Left kidney (tissue), 2 donors: ENCODE measurements around the gene TMEM179B. TPM values are rescaled to one million over a fixed set of nuclear protein-coding genes. Genes with fewer than 3 reads are reported as not detected.

Source experiments
- DNase-seq: peaks from one replicate; pipeline ENCODE4 v3.0.0-alpha.2; 2013
- polyA plus RNA-seq: library from polyadenylated mRNA; unstranded; fragments of 120-200 nt; gene quantifications from one replicate; pipeline ENCODE4 v1.2.1, GENCODE V29; 2013; ENCODE audit not compliant: insufficient read length

Gene TMEM179B
- polyA plus RNA-seq, 1 donor, result 66.4 TPM

DNA sequence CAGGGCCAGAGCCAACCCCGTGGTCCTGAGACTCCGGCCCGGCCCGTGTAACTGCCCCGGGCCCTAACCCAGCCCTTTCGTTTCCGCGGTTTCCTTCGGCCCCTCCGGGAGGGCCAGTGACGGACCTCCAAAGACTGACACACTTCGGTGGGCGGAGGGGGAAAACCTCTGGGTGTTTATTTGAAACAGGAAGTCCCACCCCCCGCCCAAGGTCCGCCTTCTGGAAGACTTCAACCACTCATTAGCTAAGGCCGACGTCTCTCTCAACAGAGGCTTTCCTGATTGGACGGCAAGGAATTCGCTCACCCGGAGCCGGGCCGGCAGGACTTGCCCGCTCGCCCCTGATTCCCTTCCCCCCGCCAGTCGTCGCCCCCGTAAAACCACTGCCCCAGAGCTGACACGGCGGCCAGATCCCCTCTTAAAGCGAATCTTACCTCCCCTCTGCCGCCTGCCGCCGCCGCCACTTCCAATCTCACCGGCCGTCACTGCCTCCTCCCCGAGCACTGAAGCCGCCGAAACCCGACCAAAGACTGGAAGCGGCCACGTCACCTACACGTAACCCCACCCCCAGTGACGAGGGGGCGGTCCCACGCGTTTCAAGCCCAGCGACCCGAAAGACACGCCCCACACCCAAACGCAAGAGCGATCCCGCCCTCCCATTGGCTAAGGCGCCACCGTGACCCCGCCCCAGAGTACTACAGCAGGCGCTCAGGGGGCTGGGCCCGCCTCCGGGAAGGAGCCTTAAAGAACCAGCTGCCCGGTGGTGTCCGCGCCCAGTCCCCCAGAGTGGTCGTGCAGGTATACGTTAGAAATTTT, 44.5 kb downstream of the TMEM179B start, which contains the start of gene STX5:
Gene STX5 (minus strand): TSS at position 532 of the 816 bp plus-strand sequence. CDS start 808 bp downstream, outside the sequence.
- peak; percentile 99 for DNase-seq

DNA sequence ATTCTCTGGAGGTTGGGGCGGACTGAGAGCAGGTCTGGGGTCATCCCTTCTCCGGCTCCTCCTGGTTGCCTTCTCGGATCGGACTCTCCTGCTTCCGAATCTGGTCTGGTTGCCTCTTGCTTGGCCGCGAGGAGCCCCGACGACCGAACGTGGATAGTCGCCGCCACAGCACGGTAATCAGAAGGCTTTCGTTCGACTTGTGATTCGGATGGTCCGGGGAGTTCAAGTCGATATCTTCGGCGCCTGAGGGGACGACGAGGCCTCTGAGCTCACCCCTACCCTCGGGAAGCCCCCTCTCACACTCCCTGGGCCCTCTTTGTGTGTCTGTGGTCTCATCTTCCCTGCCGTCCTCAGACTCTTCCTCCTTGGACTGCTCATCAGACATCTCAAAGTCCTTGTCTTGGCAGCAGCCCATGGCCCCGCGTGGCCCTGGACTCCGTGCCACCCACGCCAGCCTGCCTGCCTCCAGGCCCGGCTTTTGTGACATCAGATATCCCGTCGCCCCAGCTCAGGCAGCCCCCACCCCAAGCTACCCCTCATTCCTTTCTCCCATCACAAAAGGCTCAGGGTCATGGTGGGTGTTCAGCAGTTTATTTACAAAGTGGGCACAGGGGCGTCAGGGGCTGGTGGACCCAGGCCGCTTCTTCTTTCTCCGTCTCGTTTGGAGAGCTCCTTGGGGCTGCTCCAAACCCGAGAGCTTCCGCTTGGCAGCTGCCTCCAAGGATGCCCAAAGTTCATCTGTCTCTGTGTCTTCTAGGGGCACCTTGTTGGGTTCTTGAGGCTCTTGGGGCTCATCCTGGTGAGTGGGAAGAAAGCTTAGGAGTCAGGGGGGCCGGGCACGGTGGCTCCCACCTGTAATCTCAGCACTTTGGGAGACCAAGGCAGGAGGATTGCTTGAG, 45.4 kb downstream of the TMEM179B start, which contains the start of gene TEX54:
Gene TEX54 (minus strand): TSS at position 506 of the 899 bp plus-strand sequence.
- DNase-seq, result no peak

DNA sequence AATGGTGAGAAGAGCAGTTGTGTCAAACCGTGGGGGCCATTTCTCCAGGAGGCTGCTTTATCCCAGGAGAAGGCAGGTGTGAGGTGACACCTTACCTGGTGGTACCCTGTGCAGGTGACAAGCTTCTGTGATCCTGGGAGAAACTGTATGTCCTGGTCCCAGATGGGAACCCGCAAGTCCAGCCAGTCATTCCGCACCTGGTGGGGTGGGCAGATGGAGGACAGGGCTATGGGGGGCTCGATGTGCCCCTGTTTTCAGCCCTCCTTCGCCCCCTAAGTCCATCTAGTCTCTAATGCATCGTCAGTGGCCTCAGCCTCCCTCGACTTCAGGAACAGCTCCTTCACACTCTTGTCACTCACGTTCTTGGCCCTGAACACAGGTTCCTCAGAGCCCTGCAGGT, 48.1 kb downstream of the TMEM179B start:
- DNase-seq, result no peak

DNA sequence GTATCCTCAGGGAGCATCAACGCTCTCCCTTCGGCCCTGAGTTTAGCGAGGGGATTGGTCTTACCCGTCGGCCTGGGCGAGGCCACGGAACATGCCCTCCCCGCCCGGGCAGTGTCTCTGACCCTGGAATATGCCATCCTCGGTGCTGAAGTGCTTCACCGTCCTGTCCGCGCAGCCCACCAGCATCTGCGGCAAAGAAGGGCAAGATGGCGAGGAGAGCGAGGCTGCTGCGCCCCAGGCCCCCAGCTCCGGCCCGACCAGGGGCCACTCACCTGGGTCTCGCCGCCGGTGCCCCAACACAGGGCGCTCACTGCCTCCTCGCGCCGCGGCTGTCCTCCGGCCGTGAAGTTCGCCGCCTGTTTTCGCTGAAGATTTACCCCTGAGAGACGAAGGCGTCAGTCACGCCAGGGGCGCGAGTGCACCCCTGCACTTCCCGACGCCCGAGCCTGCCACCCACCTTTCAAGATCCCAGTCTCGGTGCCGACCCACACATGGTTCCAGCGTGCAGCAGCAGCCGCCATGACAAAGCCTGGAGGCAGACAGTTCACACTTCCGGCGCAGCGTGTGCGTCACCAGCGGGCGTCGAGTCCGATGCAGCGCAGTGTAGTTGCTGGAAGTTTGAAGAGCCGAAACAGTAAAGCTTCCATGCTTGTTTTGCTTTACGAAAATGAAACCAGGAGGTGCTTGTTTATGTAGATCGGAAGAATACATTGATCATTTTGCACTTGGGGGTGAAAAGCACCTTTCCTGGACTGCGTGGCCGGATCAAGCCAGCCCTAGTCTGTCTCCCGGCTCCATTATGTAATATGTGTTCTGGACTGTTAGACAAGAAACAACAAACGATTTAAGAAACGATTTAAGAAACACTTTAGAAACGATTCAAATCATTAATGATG, 52.1 kb downstream of the TMEM179B start, which contains the start of gene WDR74:
Gene WDR74 (minus strand): TSS at position 541 of the 896 bp plus-strand sequence. CDS start 20 bp downstream, at position 521.
- DNase-seq, result peak; percentile 94

Other genes starting within 250 kb of the TMEM179B start
- gene AHNAK, start 240.6 kb upstream of the TMEM179B start, polyA plus RNA-seq, result 199 TPM
- gene EEF1G, start 213.5 kb upstream of the TMEM179B start, polyA plus RNA-seq, result 2,043 TPM
- gene TUT1, start 195.9 kb upstream of the TMEM179B start, polyA plus RNA-seq, result 24.8 TPM
- gene MTA2, start 185.5 kb upstream of the TMEM179B start, polyA plus RNA-seq, result 108 TPM
- gene EML3, start 174.6 kb upstream of the TMEM179B start, polyA plus RNA-seq, result 36.4 TPM
- 3.5 TPM for gene ROM1, start 174.1 kb upstream of the TMEM179B start, polyA plus RNA-seq
- gene B3GAT3, start 165.4 kb upstream of the TMEM179B start, polyA plus RNA-seq, result 26.3 TPM
- gene GANAB, start 140.8 kb upstream of the TMEM179B start, polyA plus RNA-seq, result 395 TPM
- 17.8 TPM for gene INTS5, start 134.1 kb upstream of the TMEM179B start, polyA plus RNA-seq
- gene C11orf98, start 122.2 kb upstream of the TMEM179B start, polyA plus RNA-seq, result 59.0 TPM
- 5.9 TPM for gene CSKMT, start 122.1 kb upstream of the TMEM179B start, polyA plus RNA-seq
- 7.5 TPM for gene UQCC3, start 115.7 kb upstream of the TMEM179B start, polyA plus RNA-seq
- gene LBHD1, start 115.1 kb upstream of the TMEM179B start, polyA plus RNA-seq, result 9.0 TPM
- 140 TPM for gene UBXN1, start 108.3 kb upstream of the TMEM179B start, polyA plus RNA-seq
- 0.78 TPM for gene LRRN4CL, start 97.9 kb upstream of the TMEM179B start, polyA plus RNA-seq
- gene BSCL2, start 80.0 kb upstream of the TMEM179B start, polyA plus RNA-seq, result 68.3 TPM
- gene GNG3, start 79.7 kb upstream of the TMEM179B start, polyA plus RNA-seq, result 2.5 TPM
- gene HNRNPUL2, start 59.9 kb upstream of the TMEM179B start, polyA plus RNA-seq, result 101 TPM
- 43.1 TPM for gene TTC9C, start 58.9 kb upstream of the TMEM179B start, polyA plus RNA-seq
- gene ZBTB3, start 33.2 kb upstream of the TMEM179B start, polyA plus RNA-seq, result 8.1 TPM
- 145 TPM for gene POLR2G, start 25.8 kb upstream of the TMEM179B start, polyA plus RNA-seq
- 39.8 TPM for gene TAF6L, start 16.0 kb upstream of the TMEM179B start, polyA plus RNA-seq
- gene TMEM223, start 4.6 kb downstream of the TMEM179B start, polyA plus RNA-seq, result 25.0 TPM
- 136 TPM for gene NXF1, start 18.0 kb downstream of the TMEM179B start, polyA plus RNA-seq
- 51.3 TPM for gene STX5, start 44.6 kb downstream of the TMEM179B start, polyA plus RNA-seq
- gene TEX54, start 45.4 kb downstream of the TMEM179B start, polyA plus RNA-seq, result not detected
- 42.1 TPM for gene WDR74, start 52.2 kb downstream of the TMEM179B start, polyA plus RNA-seq
- gene SLC3A2, start 93.5 kb downstream of the TMEM179B start, polyA plus RNA-seq, result 193 TPM
- not detected for gene CHRM1, start 134.0 kb downstream of the TMEM179B start, polyA plus RNA-seq
- 29.4 TPM for gene SLC22A6, start 197.6 kb downstream of the TMEM179B start, polyA plus RNA-seq
- gene SLC22A8, start 228.4 kb downstream of the TMEM179B start, polyA plus RNA-seq, result 51.0 TPM